HG03280 (cell line): ENCODE results near the gene KIF4A.
"Not testable (repeated sequence)": the region's sequence is repeated elsewhere in the genome, so short reads cannot be mapped to it uniquely, and the experiment has no call there.

Experiments used
- ATAC-seq: cut with Tn5 transposase; IDR thresholded peaks from one replicate; pipeline ENCODE4 v1.9.1; 2021; ENCODE audit warnings: mild to moderate bottlenecking, moderate library complexity; ENCODE audit not compliant: unreplicated experiment

The KIF4A gene, protein sequence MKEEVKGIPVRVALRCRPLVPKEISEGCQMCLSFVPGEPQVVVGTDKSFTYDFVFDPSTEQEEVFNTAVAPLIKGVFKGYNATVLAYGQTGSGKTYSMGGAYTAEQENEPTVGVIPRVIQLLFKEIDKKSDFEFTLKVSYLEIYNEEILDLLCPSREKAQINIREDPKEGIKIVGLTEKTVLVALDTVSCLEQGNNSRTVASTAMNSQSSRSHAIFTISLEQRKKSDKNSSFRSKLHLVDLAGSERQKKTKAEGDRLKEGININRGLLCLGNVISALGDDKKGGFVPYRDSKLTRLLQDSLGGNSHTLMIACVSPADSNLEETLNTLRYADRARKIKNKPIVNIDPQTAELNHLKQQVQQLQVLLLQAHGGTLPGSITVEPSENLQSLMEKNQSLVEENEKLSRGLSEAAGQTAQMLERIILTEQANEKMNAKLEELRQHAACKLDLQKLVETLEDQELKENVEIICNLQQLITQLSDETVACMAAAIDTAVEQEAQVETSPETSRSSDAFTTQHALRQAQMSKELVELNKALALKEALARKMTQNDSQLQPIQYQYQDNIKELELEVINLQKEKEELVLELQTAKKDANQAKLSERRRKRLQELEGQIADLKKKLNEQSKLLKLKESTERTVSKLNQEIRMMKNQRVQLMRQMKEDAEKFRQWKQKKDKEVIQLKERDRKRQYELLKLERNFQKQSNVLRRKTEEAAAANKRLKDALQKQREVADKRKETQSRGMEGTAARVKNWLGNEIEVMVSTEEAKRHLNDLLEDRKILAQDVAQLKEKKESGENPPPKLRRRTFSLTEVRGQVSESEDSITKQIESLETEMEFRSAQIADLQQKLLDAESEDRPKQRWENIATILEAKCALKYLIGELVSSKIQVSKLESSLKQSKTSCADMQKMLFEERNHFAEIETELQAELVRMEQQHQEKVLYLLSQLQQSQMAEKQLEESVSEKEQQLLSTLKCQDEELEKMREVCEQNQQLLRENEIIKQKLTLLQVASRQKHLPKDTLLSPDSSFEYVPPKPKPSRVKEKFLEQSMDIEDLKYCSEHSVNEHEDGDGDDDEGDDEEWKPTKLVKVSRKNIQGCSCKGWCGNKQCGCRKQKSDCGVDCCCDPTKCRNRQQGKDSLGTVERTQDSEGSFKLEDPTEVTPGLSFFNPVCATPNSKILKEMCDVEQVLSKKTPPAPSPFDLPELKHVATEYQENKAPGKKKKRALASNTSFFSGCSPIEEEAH

DNA sequence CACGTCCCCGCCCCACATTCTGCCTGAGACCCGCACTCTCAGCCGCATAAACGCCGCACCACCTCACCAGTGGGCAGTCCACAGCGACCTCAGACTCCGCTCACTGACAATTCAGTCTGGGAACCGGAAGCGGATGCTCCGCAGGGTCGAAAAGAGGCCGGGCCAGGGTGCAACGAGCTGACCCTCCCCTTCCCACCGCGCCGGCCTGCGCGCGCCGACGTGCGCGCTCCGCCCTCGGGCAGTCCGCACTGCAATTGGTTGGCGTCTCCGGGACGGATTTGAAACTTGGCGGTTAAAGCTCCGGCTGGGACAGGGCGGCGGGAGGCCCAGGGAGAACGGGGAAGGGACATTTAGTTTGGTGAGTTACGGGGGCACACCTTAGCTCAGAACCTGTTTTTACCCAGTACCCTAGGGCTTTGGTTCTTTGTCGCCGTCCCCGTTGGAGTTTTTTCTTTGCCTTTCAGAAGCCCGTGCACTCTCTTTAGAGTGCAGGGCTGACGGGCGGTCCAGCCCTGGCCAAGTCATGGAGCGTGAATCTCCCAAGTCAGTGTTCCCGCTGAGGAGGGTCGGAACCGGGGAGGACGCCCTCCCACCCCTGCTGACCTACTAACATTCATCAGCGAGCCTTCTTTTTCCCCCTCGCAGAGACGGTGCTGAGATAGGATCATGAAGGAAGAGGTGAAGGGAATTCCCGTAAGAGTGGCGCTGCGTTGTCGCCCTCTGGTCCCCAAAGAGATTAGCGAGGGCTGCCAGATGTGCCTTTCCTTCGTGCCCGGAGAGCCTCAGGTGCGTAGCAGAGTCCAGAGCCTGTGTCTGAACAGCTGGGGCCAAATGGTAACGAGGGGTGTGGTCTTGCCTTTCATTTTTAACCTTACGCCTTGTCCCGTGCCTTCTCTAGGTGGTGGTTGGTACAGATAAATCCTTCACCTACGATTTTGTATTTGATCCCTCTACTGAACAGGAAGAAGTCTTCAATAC lies at the start of gene KIF4A, which contains the start of gene PDZD11:
Gene KIF4A, plus strand, starts transcription at position 312 of the 978 bp plus-strand sequence. Its CDS starts 355 bp downstream, at position 667.
Gene PDZD11, minus strand, starts transcription at position 135 of the 978 bp plus-strand sequence. CDS start 586 bp downstream, outside the sequence.
- peak; percentile 99 for ATAC-seq

DNA sequence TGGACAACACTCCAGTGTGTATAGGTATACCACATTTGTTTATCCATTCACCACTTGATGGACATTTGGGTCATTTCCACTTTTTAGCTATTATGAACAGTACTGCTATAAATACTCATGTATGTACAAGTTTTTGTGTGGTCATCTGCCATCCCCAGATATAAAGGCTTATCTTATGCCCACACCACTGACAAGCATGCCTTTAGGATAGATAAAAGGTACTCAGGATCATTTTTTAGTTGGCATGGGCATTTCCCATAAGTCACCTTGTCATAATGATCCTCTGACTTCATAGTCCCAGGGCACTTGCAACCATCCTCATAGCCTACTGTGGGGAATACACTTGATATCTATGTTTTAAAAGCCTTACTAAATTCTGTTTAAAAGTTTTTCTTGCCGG lies 49.2 kb upstream of the KIF4A start:
- ATAC-seq = no peak

DNA sequence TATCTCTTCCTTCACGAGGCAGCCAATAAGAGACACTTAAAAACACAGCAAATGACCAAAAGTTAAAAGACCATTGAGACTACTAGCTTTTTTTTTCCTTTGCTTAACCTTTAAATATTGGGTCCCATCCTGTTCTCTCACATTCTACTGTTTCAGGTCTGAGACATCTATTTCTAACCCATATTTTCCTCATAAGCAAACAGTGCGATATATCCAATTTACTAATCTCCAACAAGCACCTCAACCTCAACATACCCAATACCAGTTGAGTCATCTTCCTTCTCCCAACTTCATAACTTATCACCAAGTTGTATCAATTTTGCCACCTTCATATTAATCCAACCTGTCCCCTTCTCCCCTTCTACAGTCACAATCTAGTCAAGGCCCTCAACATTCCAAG lies 48.4 kb upstream of the KIF4A start:
- no peak for ATAC-seq

DNA sequence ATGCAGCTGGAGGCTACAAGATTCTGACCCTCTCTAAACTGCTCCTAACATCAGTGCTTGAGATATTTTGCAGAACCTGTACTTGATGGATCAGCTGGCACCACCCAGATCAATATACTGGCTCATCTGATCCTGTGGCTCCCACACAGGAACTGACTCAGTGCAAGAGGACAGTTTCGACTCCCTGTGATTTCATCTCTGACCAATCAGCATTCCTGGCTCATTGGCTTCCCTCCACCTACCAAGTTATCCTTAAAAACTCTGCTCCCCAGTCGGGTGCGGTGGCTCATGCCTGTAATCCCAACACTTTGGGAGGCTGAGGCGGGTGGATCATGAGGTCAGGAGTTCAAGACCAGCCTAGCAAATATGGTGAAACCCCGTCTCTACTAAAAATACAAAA lies 46.3 kb upstream of the KIF4A start:
- not testable (repeated sequence) for ATAC-seq

DNA sequence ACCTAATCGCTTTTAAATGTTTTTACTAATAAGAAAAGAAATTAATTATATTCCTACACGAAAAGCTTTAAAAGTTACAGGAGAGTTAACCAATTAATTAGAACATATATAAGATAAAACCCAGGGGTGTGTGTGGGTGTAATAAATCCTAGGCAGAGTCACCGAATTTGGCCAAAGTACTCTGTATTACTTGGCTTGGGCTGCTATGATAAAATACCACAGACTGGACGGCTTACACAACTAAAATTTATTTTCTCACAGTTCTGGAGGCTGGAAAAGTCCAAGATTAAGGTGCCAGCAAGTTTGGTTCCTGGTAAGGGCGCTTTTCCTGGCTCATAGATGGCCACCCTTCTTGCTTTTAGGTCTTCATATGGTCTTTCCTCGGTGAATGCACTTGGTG lies 45.0 kb upstream of the KIF4A start:
- no peak for ATAC-seq

DNA sequence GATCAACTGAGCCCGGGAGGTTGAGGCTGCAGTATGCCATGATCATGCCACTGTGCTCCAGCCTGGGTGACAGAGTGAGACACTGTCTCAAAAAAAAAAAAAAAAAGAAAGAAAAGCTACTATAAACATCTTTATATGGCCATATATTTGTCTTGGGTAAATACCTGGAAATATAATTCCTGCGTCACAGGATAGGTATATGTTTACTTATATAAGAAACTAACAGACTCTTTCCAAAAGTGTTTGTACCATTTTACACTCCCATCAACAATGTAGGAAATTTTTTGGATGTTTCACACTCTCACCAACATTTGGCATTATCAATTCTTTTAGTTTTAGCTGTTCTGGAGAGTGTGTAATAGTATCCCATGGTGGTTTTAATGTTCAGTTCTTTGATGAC lies 42.7 kb upstream of the KIF4A start:
- ATAC-seq = no peak

DNA sequence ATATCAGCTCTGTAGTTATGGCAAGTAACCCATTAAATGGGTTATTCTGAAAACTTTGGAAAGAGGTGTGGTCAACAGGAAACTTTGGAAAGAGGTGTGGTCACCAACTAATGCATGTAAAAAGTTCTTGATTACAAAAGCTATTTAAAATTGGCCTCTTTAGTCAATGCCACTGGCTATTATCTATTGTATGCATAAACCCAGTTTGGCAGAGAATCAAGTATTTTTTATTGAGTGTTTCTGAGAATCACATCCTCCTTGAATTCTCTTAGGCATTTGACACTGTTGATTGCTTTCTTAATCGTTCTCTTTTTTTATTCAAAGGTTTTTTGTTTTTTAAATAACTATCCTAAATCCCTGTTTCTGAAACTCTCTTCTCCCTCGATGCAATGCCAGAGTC lies 37.4 kb upstream of the KIF4A start:
- no peak for ATAC-seq

DNA sequence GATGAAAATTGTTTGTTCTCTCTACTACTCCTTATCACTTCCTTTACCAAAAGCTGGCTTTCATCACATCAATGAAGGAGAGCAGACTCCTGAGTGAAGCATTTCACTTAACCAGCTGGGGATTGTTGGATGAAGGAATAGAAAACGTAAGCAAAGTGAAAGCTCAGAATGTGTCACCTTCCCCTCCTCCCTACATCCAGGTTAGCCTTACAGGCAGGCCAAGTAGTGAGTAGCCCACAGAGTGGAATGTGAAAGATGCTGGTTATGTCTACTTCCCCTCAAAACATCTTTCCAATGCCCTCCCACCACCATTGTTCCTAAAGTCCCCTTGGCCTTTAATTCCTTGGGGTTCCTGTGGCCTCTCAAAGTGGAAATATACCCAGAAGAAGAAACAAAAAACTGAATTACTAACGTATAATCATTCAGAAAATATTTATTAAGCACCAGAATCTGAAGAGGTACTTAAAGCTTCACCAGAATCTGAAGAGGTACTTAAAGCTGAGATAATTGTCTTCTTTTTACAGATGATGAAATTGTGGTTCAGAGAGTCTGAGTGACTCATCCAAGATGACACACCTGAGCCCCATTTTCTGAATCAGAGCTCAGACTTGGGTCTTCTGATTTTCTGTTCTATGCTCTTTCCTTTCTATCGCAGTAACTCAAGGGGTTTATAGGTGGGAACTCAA lies 36.4 kb upstream of the KIF4A start:
- ATAC-seq = no peak

DNA sequence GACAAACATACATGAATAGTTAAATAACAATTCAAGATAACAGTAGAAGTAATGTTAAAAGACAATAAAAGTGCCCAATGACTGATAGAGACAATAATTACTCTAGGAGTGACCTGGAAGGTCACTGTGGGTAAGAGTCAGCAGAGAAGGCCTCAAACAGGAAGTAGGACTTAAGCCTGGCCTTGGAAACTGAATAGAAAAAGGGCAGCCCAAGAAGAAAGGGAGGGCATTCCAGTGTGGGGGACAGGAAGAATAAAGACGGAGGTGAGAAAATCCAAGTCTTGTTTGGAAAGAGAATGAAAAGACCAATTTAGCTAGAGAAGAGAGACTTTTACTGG lies 35.9 kb upstream of the KIF4A start:
- ATAC-seq = no peak

DNA sequence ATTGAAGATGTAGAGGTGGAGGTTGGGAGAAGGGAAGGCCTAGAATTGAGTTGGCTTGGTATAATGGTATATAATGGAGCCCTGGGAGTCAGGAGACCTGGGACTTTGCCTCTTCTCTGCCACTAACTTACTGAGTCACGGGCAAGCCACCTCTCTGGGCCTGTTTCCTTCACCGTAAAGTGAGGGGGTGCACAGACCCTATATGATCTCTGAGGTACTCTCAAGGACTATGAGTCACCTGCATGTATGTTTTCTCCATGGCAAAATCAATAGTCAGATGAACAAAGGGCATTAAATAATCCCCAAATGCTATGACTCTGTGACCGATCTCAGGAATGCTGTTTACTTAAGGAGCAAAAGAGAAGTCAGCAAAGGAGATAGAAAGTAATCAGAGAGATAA lies 35.0 kb upstream of the KIF4A start:
- no peak for ATAC-seq

DNA sequence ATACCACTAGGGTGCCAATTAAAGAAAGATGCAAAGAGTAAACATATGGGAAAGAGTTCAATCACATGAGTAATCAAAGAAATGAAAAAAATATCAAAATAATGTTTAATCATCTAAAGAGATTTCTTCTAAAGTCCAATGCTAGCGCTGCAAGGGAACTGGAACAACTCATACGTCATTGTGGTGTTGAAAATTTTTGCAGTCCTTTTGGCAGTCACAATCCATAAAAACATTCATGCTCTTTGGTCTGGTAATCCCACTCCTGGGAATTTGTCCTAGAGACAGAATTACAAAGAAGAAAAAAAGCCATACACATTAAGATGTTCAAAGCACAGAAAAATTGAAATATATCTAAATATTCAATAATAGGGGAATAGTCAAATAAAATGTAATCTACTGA lies 34.5 kb upstream of the KIF4A start:
- no peak for ATAC-seq

DNA sequence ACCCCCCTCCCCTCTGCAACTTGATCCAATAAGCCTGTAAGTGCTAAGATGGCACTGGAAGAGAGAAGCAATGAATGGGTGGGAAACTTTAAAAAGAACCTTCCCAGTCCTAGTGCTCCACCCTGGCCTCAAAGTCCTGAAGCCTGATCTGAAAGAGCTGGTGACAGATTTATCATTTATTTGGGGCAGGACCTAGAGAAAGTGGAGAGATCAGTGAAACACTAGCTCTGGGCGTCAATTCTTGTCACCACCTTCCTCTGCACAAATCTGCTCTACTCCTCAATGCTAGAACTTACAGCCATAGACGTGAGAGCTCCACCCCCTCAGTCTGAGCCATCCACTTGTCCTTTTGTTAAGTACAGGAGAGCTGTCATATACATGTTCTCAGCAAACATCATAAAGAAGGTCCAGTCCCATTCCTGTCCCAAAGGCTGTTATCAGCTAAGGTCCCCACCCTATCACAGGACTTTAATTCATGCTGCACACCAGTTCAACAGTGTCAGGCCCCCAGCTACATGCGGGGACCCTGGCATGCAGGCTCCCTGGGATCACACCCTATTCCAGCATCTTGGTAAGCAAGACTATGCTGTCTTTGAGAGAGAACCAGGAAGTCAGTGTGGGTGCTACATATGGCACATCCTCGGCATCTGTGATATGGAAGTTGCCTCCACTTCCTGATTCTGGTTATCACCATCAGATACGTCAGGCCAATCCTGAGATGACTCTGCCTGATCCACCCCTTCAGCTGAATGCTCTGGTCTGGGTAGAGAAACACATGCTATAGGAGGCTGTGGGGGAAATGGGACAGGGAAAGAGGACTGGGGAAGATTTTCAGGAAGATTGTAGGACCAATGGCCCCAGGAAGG lies 32.2 kb upstream of the KIF4A start:
- no peak for ATAC-seq

DNA sequence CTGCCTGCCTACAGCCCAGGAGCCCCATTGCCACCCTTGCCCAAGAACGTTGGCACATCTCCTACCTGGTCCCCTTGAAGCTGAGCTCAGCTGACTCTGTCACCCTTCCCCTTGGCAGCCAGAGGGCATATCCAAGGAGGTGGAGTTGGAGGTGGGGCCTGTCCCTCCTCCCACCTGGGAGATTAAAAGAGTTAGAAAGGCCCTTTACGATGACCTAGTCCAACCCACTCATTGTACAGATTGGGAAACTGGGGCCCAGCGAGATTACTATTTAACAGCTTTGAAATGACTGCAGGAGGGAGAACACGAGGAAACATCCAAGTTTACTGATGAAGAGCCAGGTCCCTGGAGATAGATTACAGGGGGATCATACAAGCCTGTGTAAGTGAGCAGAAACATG lies 29.8 kb upstream of the KIF4A start, which contains the start of gene P2RY4:
Gene P2RY4, minus strand, starts transcription at position 101 of the 400 bp plus-strand sequence. CDS start 580 bp downstream, outside the sequence.
- ATAC-seq = no peak

DNA sequence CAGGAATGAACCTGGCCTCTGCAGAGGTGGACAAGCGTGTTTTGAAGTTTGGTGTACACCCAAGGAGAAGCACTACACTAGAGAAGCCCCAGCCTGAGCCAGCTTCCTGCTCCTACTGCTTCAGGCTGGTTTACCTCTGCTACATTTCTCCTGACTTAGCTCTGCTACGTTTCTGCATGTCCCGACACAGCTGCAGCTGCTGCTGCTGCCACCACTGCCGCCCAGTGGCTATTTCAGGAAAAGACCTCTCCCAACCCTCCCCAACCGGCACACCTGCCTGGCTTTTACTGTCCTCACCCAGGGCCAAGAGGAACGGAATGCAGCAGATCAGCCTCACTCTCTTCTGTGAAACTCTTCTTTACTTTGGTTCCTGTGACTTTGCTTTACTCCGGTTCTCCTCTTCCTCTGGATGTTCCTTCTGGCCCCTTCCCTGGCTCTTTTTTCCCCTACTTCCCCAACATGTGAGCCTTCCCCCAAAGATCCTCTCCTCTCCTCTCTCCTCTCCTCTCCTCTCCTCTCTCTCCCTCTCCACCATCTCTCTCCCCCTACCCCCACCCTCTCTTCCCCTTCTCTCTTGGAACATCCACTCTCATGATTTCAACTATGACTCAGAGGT lies 26.8 kb upstream of the KIF4A start:
- ATAC-seq = no peak

DNA sequence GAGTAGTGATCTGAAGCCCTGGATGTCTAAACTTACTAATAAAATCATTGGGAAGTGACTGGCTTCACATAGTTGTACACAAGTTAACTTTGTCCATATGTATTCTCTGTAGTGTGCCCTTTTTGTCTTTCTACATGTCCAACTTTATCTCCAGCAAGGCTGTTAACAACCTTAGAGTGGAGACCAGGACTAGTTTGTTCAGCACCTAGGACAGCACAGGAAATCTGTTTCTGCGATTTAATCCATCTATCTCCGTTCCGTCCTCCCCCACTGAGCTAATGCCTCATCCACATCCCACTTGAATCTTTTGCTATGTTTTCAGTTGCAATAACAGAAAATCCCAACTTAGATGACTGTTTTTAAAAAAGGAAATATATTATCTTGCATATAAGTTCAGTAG lies 25.1 kb upstream of the KIF4A start:
- no peak for ATAC-seq

DNA sequence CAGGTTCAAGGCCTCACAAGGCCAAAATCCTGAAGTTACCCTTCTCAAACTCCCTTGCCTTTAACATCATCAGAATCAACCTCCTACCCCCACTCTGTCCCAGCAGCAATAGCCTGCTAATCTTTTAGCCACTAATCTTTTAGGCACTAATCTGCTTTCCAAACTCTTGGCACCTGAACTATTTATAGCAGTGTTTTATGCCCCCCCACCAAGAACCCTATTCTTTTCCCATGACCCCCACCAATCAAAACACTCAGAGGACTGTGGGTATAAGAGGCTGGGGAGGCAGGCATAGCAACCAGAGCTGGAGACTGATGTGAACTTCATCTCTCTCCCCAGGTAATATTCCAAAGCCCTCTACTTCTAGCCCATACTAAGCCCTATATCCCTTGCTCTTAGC lies 21.9 kb upstream of the KIF4A start, which contains the start of gene ARR3:
Gene ARR3, plus strand, starts transcription at position 301 of the 400 bp plus-strand sequence. CDS start 1,052 bp downstream, outside the sequence.
- ATAC-seq = no peak

DNA sequence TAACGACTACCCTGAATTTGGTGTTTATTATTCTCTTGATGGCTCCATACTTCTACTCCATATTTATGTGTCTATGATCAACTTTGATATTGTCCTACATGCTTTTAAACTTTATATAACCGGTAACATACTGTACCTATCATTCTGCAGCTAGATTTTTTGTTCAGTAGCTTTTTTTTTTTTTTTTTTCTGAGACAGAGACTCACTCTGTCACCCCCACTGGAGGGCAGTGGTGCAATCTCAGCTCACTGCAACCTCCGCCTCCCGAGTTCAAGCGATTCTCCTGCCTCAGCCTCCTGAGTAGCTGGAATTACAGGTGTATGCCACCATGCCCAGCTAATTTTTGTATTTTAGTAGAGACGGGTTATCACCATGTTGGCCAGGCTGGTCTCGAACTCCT lies 15.9 kb upstream of the KIF4A start:
- not testable (repeated sequence) for ATAC-seq

DNA sequence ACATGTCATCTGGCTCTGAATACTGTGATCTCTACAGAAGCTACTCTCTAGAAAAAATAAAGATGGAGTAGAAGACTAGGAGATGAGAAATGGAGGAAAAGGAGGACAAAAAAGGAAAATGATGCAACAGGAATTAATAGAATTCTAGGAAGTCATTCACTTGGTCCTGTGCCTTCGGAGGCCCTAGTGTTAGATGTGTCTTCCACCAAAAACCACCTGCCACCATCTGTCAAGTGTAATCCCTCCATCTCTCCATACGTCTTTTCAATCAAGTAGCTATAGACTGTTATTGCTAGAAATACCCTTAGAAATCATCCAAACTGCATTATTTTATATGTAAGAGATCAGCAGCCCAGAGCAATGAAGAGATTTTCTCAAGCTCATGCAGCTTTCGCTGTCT lies 10.8 kb upstream of the KIF4A start:
- ATAC-seq = no peak
